HepG2 (cell line): ENCODE data around the gene ABHD12. TPM values are rescaled to one million over a fixed set of nuclear protein-coding genes. Genes with fewer than 3 reads are reported as not detected.
A peak's percentile ranks its signal among the peaks of the same experiment; 100 is the strongest.

Source experiments
- CCDC6 ChIP-seq: sonication (generic); formaldehyde crosslinking; IDR thresholded peaks from 2 replicates; pipeline ENCODE4 v1.8.1; 2022; ENCODE audit warnings: mild to moderate bottlenecking, missing genetic modification reagents, moderate library complexity
- ERF ChIP-seq: IDR thresholded peaks from 2 replicates; pipeline ENCODE4 v1.6.1; 2018; ENCODE audit warnings: missing biosample characterization, missing genetic modification reagents
- HES4 ChIP-seq: sonication (generic); formaldehyde crosslinking; IDR thresholded peaks from 2 replicates; pipeline ENCODE4 v1.9.0; 2021; ENCODE audit warnings: mild to moderate bottlenecking, missing genetic modification reagents, borderline replicate concordance
- SNAPC2 ChIP-seq: sonication (generic); formaldehyde crosslinking; IDR thresholded peaks from 2 replicates; pipeline ENCODE4 v1.8.1; 2022; ENCODE audit warnings: mild to moderate bottlenecking, missing genetic modification reagents
- ZNF619 ChIP-seq: sonication (generic); formaldehyde crosslinking; IDR thresholded peaks from 2 replicates; pipeline ENCODE4 v1.4.0; 2020; ENCODE audit warnings: mild to moderate bottlenecking, missing genetic modification reagents
- polyA plus RNA-seq, 8 experiments: library from polyadenylated mRNA; depleted of rRNA in 3 of 8; stranded (reverse) in 7 of 8; unstranded in 1 of 8; fragments of >200 nt; fragmentation: Illumina TruSeq in 4 of 8; extraction: Trizol in 4 of 8; gene quantifications; 2 replicates each; pipeline versions ENCODE4 v1.2.1 to v1.2.3, GENCODE V29; 2011 to 2016; ENCODE audit warnings: low read depth in 4 of 8, missing spikeins in 1 of 8, mixed read lengths in 1 of 8; ENCODE audit not compliant: insufficient read depth in 1 of 8
- total RNA-seq, 5 experiments: library from RNA; depleted of rRNA; stranded (reverse); fragments of >200 nt; fragmentation: Illumina TruSeq; extraction: Trizol; gene quantifications; 2 replicates each; pipeline ENCODE4 v1.2.3, GENCODE V29; 2016; ENCODE audit warnings: low read depth in 1 of 5
- TF ChIP-seq, protein P1 (sequence below): sonication (generic); formaldehyde crosslinking; IDR thresholded peaks from 2 replicates; pipeline ENCODE4 v1.5.1; 2020; ENCODE audit warnings: missing genetic modification reagents, mild to moderate bottlenecking, borderline replicate concordance
- TF ChIP-seq, protein P2 (sequence below): sonication (generic); formaldehyde crosslinking; IDR thresholded peaks from 2 replicates; pipeline ENCODE4 v1.5.1; 2020; ENCODE audit warnings: mild to moderate bottlenecking, missing genetic modification reagents, moderate library complexity

Gene ABHD12
- total and polyA plus RNA-seq, 2 of the 13 experiments (the other 11 are each of a cell fraction or from before 2014, with no cell fraction given), result 23.5 to 72.1 TPM

DNA sequence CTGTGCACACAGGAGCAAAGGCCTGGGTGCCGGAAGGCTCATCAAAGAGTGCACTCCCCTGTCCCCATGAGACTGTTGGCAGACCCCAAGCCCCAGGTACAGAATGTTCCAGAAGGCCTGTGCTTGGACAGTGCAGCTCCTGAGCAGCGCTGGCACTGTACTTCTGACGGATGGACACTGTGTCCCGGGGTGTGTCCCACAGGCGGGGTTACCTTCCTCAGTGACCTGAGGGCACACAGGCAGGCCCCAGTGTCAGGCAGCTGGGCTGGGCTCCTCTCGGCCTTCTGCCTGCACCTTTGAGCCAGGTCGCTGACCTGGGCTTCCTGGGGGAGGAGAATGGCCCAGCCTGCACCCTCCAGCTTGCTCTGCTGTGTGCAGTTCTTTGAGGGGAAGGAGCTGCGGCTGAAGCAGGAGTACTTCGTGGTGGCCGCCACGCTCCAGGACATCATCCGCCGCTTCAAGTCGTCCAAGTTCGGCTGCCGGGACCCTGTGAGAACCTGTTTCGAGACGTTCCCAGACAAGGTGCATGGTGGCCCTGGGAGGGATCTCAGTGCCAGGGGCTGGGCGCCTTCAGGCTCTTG is 112.6 kb downstream of the ABHD12 start (continued):
- TF ChIP-seq, protein P1, sequence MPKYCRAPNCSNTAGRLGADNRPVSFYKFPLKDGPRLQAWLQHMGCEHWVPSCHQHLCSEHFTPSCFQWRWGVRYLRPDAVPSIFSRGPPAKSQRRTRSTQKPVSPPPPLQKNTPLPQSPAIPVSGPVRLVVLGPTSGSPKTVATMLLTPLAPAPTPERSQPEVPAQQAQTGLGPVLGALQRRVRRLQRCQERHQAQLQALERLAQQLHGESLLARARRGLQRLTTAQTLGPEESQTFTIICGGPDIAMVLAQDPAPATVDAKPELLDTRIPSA (CRISPR knock-in tag), result no peak
- TF ChIP-seq SNAPC2 (CRISPR knock-in tag), result no peak
- TF ChIP-seq CCDC6 (CRISPR knock-in tag), result no peak
- TF ChIP-seq ERF, result no peak
- TF ChIP-seq, protein P2, sequence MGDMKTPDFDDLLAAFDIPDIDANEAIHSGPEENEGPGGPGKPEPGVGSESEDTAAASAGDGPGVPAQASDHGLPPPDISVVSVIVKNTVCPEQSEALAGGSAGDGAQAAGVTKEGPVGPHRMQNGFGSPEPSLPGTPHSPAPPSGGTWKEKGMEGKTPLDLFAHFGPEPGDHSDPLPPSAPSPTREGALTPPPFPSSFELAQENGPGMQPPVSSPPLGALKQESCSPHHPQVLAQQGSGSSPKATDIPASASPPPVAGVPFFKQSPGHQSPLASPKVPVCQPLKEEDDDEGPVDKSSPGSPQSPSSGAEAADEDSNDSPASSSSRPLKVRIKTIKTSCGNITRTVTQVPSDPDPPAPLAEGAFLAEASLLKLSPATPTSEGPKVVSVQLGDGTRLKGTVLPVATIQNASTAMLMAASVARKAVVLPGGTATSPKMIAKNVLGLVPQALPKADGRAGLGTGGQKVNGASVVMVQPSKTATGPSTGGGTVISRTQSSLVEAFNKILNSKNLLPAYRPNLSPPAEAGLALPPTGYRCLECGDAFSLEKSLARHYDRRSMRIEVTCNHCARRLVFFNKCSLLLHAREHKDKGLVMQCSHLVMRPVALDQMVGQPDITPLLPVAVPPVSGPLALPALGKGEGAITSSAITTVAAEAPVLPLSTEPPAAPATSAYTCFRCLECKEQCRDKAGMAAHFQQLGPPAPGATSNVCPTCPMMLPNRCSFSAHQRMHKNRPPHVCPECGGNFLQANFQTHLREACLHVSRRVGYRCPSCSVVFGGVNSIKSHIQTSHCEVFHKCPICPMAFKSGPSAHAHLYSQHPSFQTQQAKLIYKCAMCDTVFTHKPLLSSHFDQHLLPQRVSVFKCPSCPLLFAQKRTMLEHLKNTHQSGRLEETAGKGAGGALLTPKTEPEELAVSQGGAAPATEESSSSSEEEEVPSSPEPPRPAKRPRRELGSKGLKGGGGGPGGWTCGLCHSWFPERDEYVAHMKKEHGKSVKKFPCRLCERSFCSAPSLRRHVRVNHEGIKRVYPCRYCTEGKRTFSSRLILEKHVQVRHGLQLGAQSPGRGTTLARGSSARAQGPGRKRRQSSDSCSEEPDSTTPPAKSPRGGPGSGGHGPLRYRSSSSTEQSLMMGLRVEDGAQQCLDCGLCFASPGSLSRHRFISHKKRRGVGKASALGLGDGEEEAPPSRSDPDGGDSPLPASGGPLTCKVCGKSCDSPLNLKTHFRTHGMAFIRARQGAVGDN (CRISPR knock-in tag), result peak; percentile 14; the same call in 1 of the 2 replicates
- TF ChIP-seq ZNF619 (CRISPR knock-in tag), result no peak
- no peak for TF ChIP-seq HES4 (CRISPR knock-in tag)
